Right atrium auricular region (tissue), 2 donors: ENCODE data around the gene FAM78B. TPM values are rescaled to one million over a fixed set of nuclear protein-coding genes. Genes with fewer than 3 reads are reported as not detected.
A peak's percentile ranks its signal among the peaks of the same experiment; 100 is the strongest.

ENCODE experiments used
- DNase-seq: peaks from one replicate; pipeline ENCODE4 v3.0.0-alpha.2; 2019; ENCODE audit warnings: low spot score
- H3K27ac ChIP-seq, 2 donors: fragments of 200-600 bp; sonication (generic); 1 replicate in 1 of 2; 2 replicates in 1 of 2; pipeline ENCODE4 v1.5.1; 2016 to 2019
- H3K27me3 ChIP-seq, 2 donors: fragments of 200-600 bp; sonication (generic); one replicate each; pipeline versions ENCODE4 v1.5.1 to v1.6.0; 2017 to 2019
- H3K36me3 ChIP-seq: fragments of 200-600 bp; sonication (generic); one replicate; pipeline ENCODE4 v1.5.1; 2016
- H3K4me1 ChIP-seq, 2 donors: fragments of 200-600 bp; sonication (generic); one replicate each; pipeline versions ENCODE4 v1.5.1 to v1.6.0; 2017 to 2019
- H3K4me3 ChIP-seq, 2 donors: fragments of 200-600 bp; sonication (generic); 1 replicate in 1 of 2; 2 replicates in 1 of 2; pipeline ENCODE4 v1.5.1; 2017 to 2019; ENCODE audit warnings: mild to moderate bottlenecking in 1 of 2, moderate library complexity in 1 of 2
- H3K9me3 ChIP-seq, 2 donors: fragments of 200-600 bp; sonication (generic); one replicate each; pipeline ENCODE4 v1.5.1; 2019
- microRNA counts, 2 donors: library from miRNA; unstranded; fragments of <30 nt; microRNA quantifications; one replicate each; lab custom pipeline; 2016 to 2017
- microRNA-seq, 2 donors: library from miRNA; unstranded; fragments of <30 nt; microRNA quantifications; one replicate each; pipeline ENCODE4, GENCODE V29; 2016 to 2017; ENCODE audit warnings: borderline number of aligned reads in 2 of 2, borderline replicate concordance in 1 of 2
- total RNA-seq, 2 donors: library from RNA; depleted of rRNA; stranded (reverse); fragments of >200 nt; gene quantifications; one replicate each; pipeline ENCODE4 v1.1.0, GENCODE V29; 2016
- TF ChIP-seq, protein P1 (sequence below), 2 donors: fragments of 200-600 bp; sonication (generic); IDR thresholded peaks; one replicate each; pipeline ENCODE4 v1.5.1; 2019; ENCODE audit warnings: antibody characterized with exemption in 2 of 2

FAM78B gene
- total RNA-seq, 2 donors from 2014 or later: 1.8 to 2.9 TPM

DNA sequence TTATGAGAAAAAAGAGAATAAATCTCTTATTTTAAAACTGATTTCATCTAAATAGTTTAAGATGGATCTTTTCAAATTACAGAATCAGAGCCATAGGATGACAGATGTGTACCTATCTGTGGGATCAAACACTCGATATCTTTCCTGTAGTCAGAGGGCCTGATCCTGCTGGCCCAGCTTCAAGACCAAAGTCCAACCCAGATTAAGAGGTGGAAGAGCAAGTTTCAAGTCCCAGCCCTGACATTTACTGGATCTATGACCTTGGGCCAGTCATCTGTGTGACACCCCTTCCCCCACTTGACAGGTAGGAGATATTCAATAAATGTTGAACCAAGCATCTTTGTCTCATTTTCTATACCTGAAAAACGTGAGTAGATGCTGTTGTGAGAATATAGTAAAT is 140.7 kb downstream of the FAM78B start:
- Histone ChIP-seq H3K4me3 (no peak overlapping the region), H3K36me3 (no peaks in the 10 kb centered on the region), H3K9me3 (no peaks in the 10 kb centered on the region), H3K27ac (no peak overlapping the region), H3K27me3 (no peaks in the 10 kb centered on the region), H3K4me1 (peaks cover 0 to 6% of the 10 kb centered on the region in 2 donors)
- TF ChIP-seq, protein P1, sequence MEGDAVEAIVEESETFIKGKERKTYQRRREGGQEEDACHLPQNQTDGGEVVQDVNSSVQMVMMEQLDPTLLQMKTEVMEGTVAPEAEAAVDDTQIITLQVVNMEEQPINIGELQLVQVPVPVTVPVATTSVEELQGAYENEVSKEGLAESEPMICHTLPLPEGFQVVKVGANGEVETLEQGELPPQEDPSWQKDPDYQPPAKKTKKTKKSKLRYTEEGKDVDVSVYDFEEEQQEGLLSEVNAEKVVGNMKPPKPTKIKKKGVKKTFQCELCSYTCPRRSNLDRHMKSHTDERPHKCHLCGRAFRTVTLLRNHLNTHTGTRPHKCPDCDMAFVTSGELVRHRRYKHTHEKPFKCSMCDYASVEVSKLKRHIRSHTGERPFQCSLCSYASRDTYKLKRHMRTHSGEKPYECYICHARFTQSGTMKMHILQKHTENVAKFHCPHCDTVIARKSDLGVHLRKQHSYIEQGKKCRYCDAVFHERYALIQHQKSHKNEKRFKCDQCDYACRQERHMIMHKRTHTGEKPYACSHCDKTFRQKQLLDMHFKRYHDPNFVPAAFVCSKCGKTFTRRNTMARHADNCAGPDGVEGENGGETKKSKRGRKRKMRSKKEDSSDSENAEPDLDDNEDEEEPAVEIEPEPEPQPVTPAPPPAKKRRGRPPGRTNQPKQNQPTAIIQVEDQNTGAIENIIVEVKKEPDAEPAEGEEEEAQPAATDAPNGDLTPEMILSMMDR (IDR thresholded peaks at IDR 0.05): no peak
- DNase-seq: no peak

DNA sequence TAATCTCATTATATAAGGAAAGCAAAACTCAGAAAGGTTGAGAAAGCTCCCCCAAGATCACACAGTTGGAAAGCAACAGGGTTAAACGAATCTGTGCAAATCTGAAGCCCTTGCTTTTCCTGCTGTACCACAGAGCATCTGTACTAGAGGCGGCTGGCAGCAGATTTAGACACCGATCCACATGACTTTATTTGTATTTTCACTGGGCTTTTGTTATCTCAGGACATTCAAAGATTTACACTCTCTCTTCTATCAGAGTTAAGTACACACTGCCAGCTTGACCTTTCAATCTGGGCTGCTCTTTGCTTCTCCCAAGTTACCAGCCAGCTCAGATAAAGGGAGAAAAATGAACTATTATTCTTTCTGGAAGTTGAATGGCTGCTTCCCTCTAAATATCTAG is 146.6 kb downstream of the FAM78B start:
- H3K27ac ChIP-seq: peak overlapping the region in 1 of 2 donors; percentile 23
- H3K36me3 ChIP-seq: no peaks in the 10 kb centered on the region
- H3K4me3 ChIP-seq: no peak overlapping the region
- no peaks in the 10 kb centered on the region for H3K27me3 ChIP-seq
- TF ChIP-seq, protein P1 (IDR thresholded peaks at IDR 0.05): no peak
- no peaks in the 10 kb centered on the region for H3K9me3 ChIP-seq
- no peak for DNase-seq
- H3K4me1 ChIP-seq: peaks cover 0 to 8% of the 10 kb centered on the region in 2 donors

MicroRNAs within 50 kb of the gene (microRNA counts, 767-probe panel; counts per million panel counts)
- microRNA hsa-miR-921 (lab: Ali Mortazavi, UCI): 0 to 31.0 counts per million in 2 donors

Small RNAs within 50 kb of the gene (microRNA-seq; reads per million reads assigned to microRNA genes)
- 0 reads per million in 2 donors for gene MIR921
